TTC549 (cell line): ENCODE measurements around the gene ADAMTS17.
"Not testable (repeated sequence)": the region's sequence is repeated elsewhere in the genome, so short reads cannot be mapped to it uniquely, and the experiment has no call there.

ENCODE experiments used
- FAIRE-seq: peaks from 2 replicates; lab custom pipeline; 2012; peaks lifted over from hg19 to GRCh38; lab: Jason Lieb, UNC

ADAMTS17 gene

GRCh38 chr15:99989095-99989494 lies 352.7 kb downstream of the ADAMTS17 start:
- FAIRE-seq, result no peak

DNA sequence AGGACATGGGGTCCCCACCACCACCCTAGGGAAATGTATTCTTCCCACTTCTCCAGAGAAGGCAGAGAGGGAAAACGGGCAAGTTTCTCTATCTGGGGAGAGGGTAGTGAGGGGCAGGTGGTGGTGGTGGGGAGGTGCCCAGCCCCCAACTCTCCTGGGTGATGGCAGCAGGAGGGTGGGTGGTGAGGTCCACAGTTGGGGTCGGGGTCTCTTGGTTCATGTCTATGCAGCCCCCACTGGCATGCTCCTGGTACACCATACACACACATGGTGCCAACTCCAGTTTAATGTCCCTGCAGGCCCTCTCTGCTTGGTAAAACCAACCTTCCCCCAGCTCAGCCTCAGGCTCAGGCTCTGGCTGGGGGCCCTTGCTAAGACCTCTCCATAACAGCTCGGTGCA lies 354.1 kb downstream of the ADAMTS17 start:
- no peak for FAIRE-seq

- no peak for FAIRE-seq
Measured at GRCh38 chr15:99987119-99987506, 354.7 kb downstream of the ADAMTS17 start.

GRCh38 chr15:99986297-99987118 lies 355.3 kb downstream of the ADAMTS17 start:
- no peak for FAIRE-seq

DNA sequence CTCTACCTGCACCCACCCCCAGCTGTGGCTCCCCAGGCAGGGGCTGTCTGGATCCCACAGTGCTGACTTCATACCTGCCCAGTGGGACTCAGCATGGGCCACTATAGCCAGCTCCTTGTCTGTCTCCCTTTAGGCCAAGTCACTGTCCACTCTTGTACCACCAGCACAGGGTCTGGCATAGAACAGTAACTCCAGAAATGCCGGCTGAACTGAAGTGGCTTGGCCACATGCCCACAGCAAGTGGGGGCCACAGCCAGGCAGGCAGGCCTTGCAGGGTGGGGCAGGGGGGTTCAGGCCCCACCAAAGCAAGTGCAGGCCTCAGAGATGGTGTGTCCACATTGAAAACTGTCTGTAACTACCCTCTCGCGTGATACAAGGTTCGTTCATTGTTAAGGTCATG lies 355.9 kb downstream of the ADAMTS17 start:
- no peak for FAIRE-seq

DNA sequence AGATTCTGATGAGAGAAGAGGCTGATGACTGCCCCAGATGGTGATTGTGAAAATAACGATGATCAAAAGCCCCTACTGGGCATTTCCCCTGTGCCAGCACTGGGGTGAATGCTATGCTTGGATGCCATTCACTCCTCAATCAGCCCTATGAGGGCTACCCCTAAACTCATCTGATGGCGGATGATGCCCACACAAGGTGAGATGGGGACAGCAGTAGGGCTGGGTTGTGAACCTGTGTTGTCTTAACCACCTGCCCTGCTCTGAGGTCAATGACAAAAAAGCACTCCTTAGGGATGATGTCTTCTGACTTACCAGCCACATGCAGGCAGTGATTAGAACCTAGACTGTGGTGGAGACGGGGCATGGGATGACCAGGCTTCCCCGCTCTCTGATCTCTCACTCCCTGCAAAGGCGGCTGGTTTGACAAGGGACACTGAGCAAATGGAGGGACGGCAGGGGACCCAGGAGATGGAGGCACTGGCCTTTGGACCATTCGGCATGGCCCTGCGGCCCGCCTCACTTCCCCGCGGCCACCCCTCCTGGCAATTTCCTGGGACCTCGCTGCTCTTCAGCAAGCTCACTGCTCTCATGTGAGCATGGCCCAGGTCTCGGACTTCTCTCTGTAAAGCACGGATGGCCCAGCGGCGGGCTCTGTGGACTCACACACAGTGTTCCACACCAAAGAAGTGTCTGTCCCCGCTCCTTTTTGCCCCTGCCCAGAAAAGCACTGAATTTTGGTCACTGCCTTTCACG lies 357.1 kb downstream of the ADAMTS17 start:
- FAIRE-seq, result no peak

- FAIRE-seq, result no peak
Measured at GRCh38 chr15:99983886-99984286, 357.9 kb downstream of the ADAMTS17 start.

DNA sequence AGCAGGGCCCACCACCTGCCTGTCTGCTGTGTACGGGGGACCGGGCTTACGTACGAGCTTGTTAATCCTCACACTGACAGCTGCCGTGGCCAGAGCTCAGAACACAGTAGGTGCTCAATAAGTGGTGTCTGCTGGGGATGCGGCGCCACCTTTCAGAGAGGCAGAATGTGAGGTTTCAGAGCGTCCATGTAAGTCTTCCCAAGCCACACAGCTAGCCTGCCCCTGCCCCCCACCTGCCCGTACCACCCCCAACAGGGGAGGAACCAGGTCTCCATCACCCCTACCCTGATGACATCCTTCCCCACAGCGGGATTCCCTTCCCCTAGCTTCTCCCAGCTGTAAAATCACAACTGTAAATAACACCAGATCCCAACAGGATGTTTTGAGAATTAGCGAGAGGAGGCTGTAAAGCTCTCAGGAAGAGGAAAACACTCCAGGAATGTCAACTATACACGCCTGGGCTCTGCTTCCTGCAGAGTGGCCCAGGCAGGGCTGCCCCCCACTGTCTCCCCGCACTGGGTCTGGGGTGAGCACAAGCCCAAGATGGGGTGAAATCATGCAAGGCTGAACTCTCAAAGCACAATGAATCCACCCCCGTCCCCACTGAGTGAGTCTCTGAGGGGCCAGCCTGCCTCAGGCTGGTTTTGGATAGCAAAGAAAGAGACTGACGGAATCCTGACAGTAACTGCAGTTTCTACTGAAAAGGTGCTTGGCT lies 358.4 kb downstream of the ADAMTS17 start:
- no peak for FAIRE-seq

- FAIRE-seq, result no peak
Measured at GRCh38 chr15:99982662-99983061, 359.1 kb downstream of the ADAMTS17 start.

DNA sequence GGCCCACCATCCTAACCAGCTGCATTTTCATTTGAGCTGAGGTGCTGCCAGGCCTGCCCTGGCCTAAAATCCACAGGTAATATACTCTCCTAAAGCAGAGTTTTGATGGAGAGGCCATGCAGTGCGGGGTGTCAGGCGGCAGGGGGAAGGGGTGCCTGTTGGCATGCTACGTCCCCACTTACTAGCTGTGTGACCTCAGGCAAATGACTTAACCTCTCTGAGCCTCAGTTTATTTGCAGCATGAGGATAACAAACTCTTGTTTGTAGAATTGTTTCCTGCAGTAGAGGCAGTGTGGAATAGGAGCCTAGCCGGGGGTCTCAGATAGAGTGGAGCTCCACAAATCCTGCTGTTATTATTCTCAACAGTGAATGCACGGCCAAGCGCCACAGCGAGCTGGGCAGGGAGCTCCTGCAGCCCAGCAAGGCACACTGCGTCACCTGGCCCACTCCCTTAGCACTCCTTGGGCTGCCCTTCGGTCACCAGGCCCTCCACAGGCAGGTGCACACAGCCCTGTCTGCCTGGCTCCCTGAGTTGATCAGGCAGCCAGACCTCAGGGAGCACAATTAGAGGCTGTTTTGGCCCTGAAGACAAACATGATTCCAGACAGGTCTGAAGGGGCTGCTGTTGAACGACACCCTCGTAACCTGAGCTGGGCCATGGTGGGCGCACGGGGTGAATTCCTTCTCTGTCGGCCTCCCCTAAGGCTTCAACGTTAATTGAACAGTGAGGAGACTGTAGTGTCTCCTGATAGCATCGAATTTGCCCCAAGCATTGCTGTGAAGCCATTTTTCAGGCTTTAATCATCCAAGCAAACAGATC lies 359.7 kb downstream of the ADAMTS17 start:
- FAIRE-seq, result no peak

- no peak for FAIRE-seq
Measured at GRCh38 chr15:99981191-99981647, 360.6 kb downstream of the ADAMTS17 start.

DNA sequence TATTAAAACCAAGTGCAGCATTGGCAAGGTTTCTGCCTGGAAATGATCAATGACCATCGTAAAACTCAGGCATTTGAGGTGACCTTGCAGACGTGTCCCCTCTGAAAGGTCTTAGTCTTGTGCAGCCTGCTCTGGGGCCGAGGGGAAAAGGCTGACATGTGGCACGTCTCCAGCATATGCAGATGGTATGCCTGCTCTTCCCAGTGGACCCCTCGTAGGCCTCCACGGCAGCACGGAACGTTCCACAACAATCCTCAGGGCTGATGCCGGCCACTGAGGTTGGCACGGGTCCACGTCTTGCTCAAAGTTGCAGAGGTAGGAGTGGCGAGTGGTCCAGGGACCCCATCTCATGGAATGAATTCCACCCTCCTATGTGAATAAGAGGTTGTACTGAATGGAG lies 361.0 kb downstream of the ADAMTS17 start:
- FAIRE-seq, result no peak

GRCh38 chr15:99979886-99980285 lies 361.9 kb downstream of the ADAMTS17 start:
- not testable (repeated sequence) for FAIRE-seq

- FAIRE-seq, result no peak
Measured at GRCh38 chr15:99979371-99979770, 362.4 kb downstream of the ADAMTS17 start.

DNA sequence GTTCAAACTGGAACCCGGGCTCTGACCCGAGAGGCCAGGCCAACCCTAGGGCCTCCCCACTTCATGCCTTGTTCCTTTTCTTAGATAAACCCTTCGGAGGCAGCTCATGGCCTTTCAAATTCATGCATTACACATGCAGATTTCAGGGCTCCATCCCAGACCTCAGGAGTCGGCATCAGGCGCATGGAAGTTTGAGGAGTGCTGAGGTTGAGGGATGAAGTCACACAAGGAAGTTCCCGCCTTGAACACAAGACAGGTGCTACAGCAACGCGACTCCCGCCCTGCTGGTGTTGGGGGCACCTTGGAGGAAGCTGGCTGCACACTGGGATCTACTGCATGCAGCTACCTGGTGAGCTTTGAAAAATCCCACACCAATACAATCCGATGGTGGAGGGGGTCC lies 363.3 kb downstream of the ADAMTS17 start:
- FAIRE-seq, result no peak

DNA sequence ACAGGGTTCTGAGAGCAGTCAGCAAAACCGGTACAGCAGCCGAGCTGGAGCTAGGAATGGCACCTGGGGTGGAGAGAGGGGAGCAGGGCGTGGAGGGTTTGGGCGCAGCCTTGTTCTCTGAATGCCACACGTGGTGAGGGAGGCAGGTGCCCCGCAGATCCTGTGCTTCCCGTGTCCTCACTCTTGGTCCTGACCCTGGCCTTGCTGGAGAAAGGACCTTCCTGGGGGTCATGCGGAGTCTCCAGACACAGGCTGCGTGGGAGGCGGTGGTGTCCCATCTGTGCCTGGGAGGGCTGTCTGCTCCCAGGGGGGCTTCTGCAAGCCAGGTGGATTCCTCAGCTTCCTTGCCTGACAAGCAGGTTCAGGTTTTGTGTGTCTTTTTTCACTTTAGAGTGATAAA lies 363.8 kb downstream of the ADAMTS17 start:
- FAIRE-seq, result no peak

DNA sequence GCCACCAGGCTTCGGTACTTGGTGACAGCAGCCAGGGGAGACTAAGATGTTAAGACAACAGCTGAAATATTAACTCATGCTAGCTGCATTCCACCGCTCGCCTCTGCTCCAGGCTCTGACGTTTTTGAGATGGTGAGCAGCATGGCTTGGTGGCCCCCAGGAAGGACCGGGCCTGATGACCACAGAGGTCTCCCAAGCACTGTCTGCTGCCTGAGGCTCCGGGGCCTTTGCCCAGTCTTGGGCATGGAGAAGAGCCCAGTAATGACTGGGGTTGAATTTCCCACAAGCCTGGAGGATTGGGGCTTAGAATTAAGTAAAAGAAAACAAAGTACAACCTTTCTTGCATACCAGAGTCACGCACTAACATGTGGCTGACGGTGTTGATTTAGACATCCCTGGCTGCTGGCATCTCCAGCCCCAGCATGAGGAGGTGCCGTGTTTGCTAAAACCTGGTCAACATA lies 364.9 kb downstream of the ADAMTS17 start:
- FAIRE-seq, result no peak

GRCh38 chr15:99976000-99976399 lies 365.8 kb downstream of the ADAMTS17 start:
- FAIRE-seq, result no peak

DNA sequence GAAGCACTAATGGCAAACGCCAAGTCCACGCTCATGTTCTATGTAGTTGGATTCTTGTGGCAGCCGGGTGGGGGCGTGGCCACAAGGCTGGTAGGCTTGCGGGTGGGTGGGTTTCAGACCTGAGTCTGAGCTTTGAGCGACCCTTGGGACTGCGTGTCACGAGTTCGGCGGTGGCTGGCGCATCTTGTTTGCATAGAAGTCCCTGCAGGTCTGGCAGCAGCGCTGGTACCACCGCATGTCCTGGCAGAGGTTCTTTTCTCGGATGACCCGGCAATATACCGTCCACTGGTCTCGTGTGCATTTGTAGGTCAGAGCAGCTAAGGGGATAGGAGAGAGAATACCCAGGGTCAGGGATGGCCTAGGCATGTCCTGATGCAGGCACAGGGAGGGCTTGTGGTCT lies 367.5 kb downstream of the ADAMTS17 start:
- FAIRE-seq, result no peak

GRCh38 chr15:99973351-99973750 lies 368.4 kb downstream of the ADAMTS17 start:
- FAIRE-seq, result no peak

DNA sequence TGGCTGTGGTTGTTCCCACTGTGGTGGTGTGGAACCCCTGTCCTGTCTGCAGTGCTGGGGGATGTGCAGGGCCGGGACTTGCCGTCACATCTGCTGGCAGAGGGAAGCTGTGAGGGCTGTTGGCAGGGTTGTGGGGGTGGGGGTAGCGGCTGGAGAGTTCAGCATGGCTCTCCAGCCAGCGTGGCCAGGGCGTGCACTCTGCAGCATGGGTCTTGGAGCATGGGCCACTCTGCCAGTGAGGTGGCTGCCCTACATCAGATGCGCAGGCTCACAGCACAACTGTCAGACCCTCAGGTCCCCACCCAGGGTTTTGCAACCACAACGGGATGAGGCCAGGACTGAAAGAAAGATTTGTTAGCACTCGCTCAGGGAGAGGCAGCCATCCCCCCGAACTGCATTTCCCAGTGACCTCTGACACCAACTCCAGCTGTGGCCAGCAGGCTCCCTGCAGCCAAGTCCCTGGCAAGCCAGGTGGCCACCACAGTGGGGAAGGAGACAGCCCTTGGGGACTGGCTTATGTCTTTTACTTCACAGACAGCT lies 370.8 kb downstream of the ADAMTS17 start:
- FAIRE-seq, result no peak
